Measurements from ENCODE around the gene C1QA.

C1QA gene

DNA sequence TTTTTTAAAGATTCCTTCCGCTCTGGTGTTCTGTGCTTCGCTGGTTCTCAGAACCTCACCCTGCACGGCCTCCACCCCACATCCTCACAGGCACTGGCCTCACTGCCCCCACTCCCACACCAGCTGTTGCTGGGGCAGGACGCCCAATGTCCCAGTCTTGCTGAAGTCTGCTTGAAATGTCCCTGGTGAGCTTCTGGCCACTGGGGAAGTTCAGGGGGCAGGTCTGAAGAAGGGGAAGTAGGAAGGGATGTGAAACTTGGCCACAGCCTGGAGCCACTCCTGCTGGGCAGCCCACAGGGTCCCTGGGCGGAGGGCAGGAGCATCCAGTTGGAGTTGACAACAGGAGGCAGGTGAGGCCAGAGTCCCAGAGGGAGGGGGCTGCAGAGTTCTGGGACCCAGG is at the start of gene C1QA:
Gene C1QA, plus strand, starts transcription at position 276 of the 400 bp plus-strand sequence. CDS start 989 bp downstream, outside the sequence.
- no peak for DNase-seq

DNA sequence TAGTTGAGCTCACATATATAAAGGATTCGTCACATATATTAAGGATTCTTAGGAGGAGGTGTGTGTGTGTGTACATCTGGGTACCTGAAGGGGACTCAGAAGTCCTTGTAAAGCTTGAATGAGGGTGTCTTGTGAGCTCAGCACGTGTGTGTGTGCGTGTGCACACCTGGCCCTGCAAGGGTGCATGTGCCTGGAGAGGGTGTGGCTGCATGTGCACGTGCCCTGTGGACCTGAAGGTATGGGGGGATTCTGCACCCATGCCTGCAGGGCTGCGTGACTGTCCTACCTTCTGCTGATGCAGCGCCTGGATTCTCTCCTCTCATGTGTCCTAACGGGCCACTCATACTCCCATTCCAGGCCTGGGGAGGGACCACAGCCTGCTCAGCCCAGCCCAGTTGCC is 49.2 kb upstream of the C1QA start:
- no peak for DNase-seq

- DNase-seq: no peak
Measured at GRCh38 chr1:22588899-22589422, 47.5 kb upstream of the C1QA start.

DNA sequence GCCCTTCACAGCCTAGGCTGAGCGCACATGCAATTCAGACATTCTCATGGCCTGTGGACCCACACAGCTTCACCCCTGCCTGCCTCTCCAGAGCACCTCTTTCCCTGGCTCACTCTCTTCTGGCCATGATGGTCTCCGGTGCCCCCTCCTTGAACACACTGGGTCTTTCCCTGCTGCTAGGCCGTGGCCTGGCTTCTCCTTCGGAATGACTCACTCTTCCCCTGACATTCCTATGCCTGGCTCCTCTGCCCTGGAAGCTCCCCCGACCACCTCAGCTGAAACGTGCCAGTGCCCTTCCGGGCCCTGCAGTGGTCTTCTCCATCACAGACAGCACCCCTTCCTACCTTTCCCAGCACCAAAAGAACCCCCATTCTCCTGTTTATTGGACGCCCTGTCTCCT is 44.9 kb upstream of the C1QA start:
- DNase-seq: no peak

DNA sequence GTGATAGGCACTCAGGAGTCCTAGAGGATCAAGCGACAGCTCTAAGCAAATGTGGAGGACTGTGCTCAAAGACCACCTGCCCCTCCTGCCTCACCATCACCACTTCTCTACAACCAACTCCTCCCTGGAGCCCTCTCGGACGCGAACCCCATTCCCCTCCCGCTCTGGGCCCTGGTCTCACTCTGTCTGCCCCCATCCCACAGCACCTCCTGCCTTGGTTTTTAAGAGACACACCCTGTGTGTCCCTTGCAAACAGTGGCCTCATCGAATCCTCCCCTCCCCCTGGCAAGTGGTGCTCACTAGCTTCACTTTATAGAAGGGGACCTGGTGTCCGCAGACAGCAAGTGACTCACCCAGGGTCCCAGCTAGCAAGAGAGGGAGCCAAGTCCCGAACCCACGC is 44.4 kb upstream of the C1QA start:
- DNase-seq: no peak

DNA sequence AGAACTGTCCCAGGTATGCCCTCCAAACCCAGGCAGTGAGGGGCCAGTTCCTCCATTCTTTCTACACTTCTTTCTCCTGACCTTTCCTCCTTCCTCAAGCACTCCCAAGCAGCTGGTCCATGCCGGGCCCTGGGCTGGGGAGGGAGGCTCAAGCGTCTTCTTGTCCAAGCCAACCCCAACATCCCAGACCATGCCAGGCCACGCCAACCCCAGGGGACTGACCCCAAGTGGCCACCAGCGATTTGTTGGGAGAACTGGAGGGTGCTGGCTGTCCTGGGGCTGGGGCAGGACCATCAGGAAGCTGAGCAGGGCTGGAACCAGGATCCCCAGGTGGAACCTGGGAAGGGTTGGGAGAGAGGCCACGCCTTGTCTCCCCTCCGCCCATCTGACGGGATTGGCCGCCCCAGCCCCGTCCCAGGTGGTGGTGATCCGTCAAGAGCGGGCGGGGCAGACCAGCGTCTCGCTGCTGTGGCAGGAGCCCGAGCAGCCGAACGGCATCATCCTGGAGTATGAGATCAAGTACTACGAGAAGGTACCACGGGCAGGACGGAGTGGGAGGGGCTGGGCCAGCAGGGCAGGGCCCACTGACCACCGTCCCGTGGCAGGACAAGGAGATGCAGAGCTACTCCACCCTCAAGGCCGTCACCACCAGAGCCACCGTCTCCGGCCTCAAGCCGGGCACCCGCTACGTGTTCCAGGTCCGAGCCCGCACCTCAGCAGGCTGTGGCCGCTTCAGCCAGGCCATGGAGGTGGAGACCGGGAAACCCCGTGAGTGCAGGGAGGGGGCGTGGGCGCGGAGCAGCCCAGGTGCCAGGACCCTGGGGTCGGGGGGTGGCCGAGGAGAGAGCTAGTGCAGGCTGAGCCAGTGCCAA is 43.3 kb upstream of the C1QA start:
- DNase-seq: no peak

GRCh38 chr1:22594396-22594795 is 42.0 kb upstream of the C1QA start:
- DNase-seq: no peak

- no peak for DNase-seq
Measured at GRCh38 chr1:22595108-22595507, 41.3 kb upstream of the C1QA start.

DNA sequence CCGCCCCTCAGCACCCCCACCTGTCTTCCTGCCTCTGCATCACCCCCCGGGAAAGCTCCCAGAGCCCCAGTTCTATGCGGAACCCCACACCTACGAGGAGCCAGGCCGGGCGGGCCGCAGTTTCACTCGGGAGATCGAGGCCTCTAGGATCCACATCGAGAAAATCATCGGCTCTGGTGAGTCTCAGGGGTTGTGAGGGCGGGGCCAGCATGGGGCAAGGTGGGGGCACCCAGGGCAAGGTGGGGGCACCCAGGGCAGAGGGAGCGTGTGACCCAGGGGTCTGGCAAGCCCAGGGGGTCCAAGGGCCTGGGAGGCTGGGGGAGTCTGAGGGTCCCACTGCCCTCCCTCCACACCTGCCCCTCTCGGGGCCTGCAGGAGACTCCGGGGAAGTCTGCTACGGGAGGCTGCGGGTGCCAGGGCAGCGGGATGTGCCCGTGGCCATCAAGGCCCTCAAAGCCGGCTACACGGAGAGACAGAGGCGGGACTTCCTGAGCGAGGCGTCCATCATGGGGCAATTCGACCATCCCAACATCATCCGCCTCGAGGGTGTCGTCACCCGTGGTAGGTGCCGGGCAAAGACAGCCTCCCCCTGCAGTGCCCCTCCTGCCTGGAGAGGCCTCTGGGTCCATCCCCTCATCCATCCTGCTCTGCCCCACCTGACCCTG is 39.0 kb upstream of the C1QA start:
- no peak for DNase-seq

DNA sequence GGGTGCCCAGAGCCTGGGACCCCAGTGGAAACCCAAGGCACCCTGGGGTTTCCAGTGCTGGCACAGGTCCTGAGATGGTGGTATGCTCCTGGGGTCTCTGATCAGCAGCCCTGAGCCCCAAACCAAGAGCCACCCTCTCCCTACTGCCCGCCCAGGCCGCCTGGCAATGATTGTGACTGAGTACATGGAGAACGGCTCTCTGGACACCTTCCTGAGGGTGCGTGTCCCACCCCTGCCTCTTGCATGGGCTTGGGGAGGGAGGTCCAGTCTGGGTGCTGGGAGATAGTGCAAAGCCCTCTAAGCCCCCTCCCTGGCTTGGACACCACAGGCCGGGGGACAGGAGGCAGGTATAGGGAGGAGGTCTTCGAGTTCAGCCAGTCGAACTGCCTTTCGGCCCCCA is 38.4 kb upstream of the C1QA start:
- DNase-seq: no peak

DNA sequence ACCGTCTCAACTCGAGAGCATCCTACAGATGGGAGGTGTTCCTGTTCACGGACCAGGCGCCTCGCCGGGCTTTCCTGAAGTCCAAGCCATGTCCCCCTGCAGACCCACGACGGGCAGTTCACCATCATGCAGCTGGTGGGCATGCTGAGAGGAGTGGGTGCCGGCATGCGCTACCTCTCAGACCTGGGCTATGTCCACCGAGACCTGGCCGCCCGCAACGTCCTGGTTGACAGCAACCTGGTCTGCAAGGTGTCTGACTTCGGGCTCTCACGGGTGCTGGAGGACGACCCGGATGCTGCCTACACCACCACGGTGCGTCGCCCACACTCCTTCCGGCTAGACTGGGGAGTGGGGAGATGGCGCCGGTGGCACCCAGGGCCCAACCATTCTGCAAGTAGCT is 37.7 kb upstream of the C1QA start:
- DNase-seq: no peak

- no peak for DNase-seq
Measured at GRCh38 chr1:22600071-22600816, 36.2 kb upstream of the C1QA start.

- no peak for DNase-seq
Measured at GRCh38 chr1:22600817-22601605, 35.4 kb upstream of the C1QA start.

DNA sequence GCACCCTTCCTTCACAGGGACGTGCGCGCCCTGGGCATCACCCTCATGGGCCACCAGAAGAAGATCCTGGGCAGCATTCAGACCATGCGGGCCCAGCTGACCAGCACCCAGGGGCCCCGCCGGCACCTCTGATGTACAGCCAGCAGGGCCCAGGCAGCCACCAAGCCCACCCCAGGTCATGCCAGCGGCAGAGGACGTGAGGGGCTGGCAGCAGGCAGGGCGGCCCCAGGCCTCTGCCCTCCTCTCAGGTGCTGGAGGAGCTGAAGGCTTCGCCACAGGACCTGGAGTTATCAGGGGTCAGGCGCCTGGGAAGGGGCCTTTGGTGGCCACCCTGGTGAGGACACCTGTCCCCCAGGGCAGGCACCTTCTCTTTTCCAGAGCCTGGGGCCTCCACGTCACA is 34.8 kb upstream of the C1QA start:
- DNase-seq: no peak

DNA sequence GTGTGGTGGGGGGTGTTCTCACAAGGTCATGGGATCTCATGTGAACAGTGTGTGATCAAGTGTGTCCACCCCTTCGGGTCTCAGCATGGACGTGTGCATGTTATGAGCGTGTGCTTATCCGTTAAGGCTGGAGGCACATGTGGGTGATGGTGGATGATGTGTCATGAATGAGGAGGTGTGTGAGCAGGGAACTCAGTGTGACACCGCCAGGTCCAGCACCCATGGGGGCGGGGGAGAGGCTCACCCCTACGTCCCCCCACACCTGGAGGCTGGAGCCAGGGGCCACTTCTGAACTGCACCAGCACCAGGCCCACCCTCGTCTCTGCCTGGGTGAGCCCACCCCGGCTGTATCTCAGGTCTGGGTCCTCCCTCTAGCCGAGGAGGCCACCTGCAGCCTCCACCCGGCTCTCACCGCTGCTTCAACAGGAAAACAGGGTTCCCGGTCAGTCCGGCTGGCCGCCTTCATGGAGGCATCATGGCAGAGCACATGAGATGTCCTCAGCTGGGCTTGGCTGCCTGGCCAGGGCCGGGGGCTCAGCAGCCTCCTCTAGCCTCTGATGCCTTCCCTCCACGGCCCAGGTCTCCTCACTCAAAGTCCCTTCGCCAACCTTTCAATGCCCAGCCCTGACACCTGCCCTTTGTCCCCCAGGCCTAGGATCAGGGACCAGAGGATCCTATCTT is 34.2 kb upstream of the C1QA start:
- no peak for DNase-seq

- no peak for DNase-seq
Measured at GRCh38 chr1:22606161-22606560, 30.3 kb upstream of the C1QA start.

GRCh38 chr1:22607154-22607553 is 29.3 kb upstream of the C1QA start:
- DNase-seq: no peak

GRCh38 chr1:22608361-22608760 is 28.1 kb upstream of the C1QA start:
- DNase-seq: no peak

GRCh38 chr1:22609291-22609690 is 27.1 kb upstream of the C1QA start:
- no peak for DNase-seq

- no peak for DNase-seq
Measured at GRCh38 chr1:22611530-22611947, 24.9 kb upstream of the C1QA start.

GRCh38 chr1:22612671-22613571 is 23.5 kb upstream of the C1QA start:
- no peak for DNase-seq

Measured in NCI-H1048 (cell line).